ENCODE data around the gene MAFG.

Gene MAFG

DNA sequence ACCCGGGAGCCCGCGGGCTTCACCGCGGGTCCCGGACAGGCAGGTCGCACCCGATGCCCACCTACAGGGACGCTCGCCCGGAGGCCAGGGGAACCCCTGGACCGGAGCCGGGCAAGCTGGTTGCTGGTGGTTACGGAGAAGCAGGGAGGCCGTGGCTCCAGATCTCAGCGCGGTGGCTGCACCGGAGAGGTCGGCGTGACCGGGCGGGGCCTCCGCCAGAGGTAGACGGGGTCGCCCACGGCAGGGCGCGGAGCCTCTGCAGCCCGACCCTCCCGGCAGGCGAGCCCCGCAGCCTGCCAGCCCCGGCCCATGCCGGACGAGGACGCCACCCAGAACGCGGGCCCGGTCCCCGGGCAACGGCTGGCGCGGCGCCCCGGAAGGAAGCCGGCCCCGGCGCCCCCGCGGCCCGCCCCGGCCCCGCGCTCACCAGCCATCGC is 16.7 kb downstream of the MAFG start:
- peak overlapping the region; percentile 83 for H3K27ac ChIP-seq

GRCh38 chr17:81909966-81910839 is 17.3 kb downstream of the MAFG start:
- TF ChIP-seq CTCF (IDR thresholded peaks at IDR 0.05) (no peak), ZFX (IDR thresholded peaks at IDR 0.05; ENCODE audit: borderline replicate concordance) (no peak)
- peak overlapping the region; percentile 83 for H3K27ac ChIP-seq

More for the DNA sequence above, 16.7 kb downstream of the MAFG start:
- no peak for TF ChIP-seq CTCF (IDR thresholded peaks at IDR 0.05)

- H3K27ac ChIP-seq: peak overlapping the region; percentile 83; the same call in 1 of the 2 replicates
- no peak for TF ChIP-seq CTCF (IDR thresholded peaks at IDR 0.05)
- TF ChIP-seq ZFX (IDR thresholded peaks at IDR 0.05; ENCODE audit: borderline replicate concordance): no peak
These were observed 18.3 kb downstream of the MAFG start for GRCh38 chr17:81909231-81909630.

GRCh38 chr17:81908793-81909192 is 18.7 kb downstream of the MAFG start:
- no peak overlapping the region for H3K27ac ChIP-seq
- no peak for TF ChIP-seq CTCF (IDR thresholded peaks at IDR 0.05)
- TF ChIP-seq ZFX (IDR thresholded peaks at IDR 0.05; ENCODE audit: borderline replicate concordance): no peak

DNA sequence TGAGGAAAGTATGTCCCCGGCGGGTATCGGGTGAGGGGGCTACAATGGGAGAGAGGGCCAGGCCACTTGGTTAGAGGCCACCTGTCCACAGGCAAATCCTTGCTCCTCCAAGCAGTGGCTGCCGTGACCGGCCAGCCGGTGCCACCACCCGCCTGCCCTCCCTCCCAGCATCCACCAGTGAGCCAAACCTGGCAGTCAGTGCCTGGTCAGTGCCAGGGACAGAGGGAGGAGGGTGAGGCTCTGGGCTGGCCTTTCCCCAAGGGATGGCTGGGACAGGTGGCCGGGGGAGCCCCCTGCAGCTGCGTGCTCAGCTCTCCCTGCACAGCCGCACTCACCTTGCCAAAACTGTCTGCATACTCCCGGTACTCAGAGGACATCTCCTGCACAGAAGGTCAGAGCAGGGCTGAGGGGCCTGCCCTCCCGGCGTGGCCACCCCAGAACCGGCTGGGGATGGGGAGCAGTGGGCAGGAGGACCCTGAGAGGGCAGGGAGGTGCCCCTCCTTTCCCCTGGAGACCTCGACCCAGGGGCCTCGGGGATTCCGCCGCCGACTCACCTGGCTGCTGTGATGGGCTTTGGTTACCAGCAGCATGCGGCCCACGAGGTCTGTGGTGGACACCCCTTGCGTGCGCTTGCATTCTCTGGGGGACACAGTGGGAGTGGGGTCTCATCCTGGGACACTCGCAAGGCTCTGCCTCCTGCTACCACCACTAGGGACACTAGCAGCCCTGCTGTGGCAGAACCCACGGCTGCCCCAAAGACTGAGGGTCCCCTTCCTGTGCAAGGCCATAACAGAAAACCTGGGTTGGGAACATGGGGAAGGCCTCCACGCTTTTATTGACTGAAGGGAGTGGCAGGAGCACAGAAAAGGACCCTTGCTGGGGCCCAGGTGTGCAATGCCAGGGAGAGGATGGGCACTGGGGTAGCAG is 20.1 kb downstream of the MAFG start:
- no peak overlapping the region for H3K27ac ChIP-seq
- no peak for TF ChIP-seq ZFX (IDR thresholded peaks at IDR 0.05; ENCODE audit: borderline replicate concordance)
- no peak for TF ChIP-seq CTCF (IDR thresholded peaks at IDR 0.05)

DNA sequence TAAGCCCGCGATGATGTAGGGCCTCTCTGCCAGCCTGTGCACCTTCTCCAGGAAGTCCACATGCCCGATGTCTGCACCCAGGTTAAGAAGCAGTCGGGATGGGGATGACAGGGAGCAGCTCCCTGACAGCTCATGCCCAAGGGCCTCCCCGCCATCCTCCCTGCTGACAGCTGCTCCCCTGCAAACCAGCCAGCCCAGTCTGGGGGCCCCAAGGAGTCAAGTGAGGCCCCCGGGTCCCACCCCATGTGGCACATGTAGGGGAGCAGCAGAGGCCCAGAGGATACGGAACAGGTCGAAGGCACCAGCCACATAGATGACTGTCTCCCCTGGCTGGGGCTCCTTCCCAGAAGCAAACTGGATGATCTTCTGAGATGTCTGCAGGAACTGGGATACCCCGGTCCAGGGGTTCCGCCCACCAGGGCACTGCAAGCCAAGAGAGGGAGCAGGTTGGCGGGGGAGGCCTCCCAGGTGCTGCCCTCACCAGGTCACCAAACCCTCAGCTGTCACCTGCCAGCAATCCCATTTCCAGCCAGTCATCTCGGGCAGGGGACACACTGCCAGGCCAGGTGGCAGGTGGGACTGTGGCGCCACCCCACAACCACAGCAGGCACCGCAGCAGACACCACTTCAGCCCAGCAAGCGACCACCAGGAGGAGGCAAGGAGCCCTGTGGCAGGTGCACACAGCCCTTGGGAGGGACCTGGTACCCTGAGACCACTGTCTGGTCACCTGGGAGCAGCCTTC is 20.9 kb downstream of the MAFG start:
- no peak overlapping the region for H3K27ac ChIP-seq
- TF ChIP-seq CTCF (IDR thresholded peaks at IDR 0.05): no peak
